NT2/D1 (cell line): ENCODE results near the gene CACNA1A.
A peak's percentile ranks its signal among the peaks of the same experiment; 100 is the strongest.

Source experiments
- DNase-seq: peaks from one replicate; pipeline ENCODE4 v3.0.0-alpha.2; 2011; ENCODE audit warnings: low read depth, low spot score
- H3K27me3 ChIP-seq: 2 replicates; pipeline ENCODE4 v1.6.0; 2011; ENCODE audit warnings: mild to moderate bottlenecking; ENCODE audit not compliant: insufficient read length, insufficient read depth
- H3K36me3 ChIP-seq: 2 replicates; pipeline ENCODE4 v1.6.1; 2011; ENCODE audit warnings: mild to moderate bottlenecking, low read length, mixed read lengths; ENCODE audit not compliant: insufficient read depth, insufficient read length
- H3K4me1 ChIP-seq: 2 replicates; pipeline ENCODE4 v1.5.1; 2011; ENCODE audit not compliant: insufficient read depth, insufficient read length
- H3K4me3 ChIP-seq: 2 replicates; pipeline ENCODE4 v1.5.1; 2011; ENCODE audit warnings: low read depth; ENCODE audit not compliant: insufficient read length
- H3K9ac ChIP-seq: 2 replicates; pipeline ENCODE4 v1.6.0; 2011; ENCODE audit warnings: low read depth; ENCODE audit not compliant: insufficient read length
- H3K9me3 ChIP-seq: 2 replicates; pipeline ENCODE4 v1.5.1; 2011; ENCODE audit warnings: mild to moderate bottlenecking, low read length; ENCODE audit not compliant: insufficient read depth
- SUZ12 ChIP-seq: IDR thresholded peaks from 2 replicates; pipeline ENCODE4 v1.6.1; 2011; ENCODE audit not compliant: insufficient read length, insufficient read depth; ENCODE audit errors: extremely low read depth
- YY1 ChIP-seq: IDR thresholded peaks from 2 replicates; pipeline ENCODE4 v1.6.1; 2011; ENCODE audit not compliant: insufficient read length, insufficient read depth
- ZNF274 ChIP-seq: IDR thresholded peaks from 2 replicates; pipeline ENCODE4 v1.6.1; 2011; ENCODE audit warnings: mild to moderate bottlenecking, low read depth, low read length

The CACNA1A gene

GRCh38 chr19:13441810-13442512, 64.3 kb downstream of the CACNA1A start:
- DNase-seq: peak; percentile 65
- H3K36me3 ChIP-seq: no peaks in the 10 kb centered on the region
- no peaks in the 10 kb centered on the region for H3K9me3 ChIP-seq
- H3K27me3 ChIP-seq: no peaks in the 10 kb centered on the region
- no peaks in the 10 kb centered on the region for H3K4me1 ChIP-seq
- TF ChIP-seq SUZ12: no peak
- no peak for TF ChIP-seq ZNF274
- no peak for TF ChIP-seq YY1
- no peak overlapping the region for H3K9ac ChIP-seq
- H3K4me3 ChIP-seq: no peak overlapping the region

GRCh38 chr19:13437919-13438618, 68.2 kb downstream of the CACNA1A start:
- no peaks in the 10 kb centered on the region for H3K9me3 ChIP-seq
- H3K27me3 ChIP-seq: no peaks in the 10 kb centered on the region
- TF ChIP-seq YY1 (no peak), ZNF274 (no peak), SUZ12 (no peak)
- no peaks in the 10 kb centered on the region for H3K36me3 ChIP-seq
- no peaks in the 10 kb centered on the region for H3K4me1 ChIP-seq
- DNase-seq: no peak
- H3K9ac ChIP-seq: no peak overlapping the region
- H3K4me3 ChIP-seq: no peak overlapping the region

DNA sequence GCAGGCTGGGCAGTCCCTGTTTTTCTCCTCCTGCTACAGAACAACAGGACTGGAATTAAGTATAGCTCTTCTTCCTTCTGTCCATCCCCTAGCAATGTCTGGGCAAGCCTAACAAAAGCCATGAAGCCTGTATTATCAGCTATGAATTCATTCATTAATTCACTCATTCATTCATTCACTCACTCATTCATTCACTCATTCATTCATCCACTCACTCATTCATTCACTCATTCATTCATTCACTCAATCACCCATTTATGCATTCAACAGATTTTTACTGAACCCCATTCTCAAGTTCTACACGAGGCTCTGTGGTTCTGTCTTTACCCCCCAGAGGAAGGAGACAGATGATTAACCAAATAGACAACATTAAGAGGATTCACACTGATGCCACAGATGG, 69.9 kb downstream of the CACNA1A start:
- Histone ChIP-seq H3K9me3 (no peaks in the 10 kb centered on the region), H3K9ac (no peak overlapping the region), H3K36me3 (no peaks in the 10 kb centered on the region), H3K4me1 (no peaks in the 10 kb centered on the region), H3K27me3 (no peaks in the 10 kb centered on the region), H3K4me3 (no peak overlapping the region)
- no peak for DNase-seq
- TF ChIP-seq YY1 (no peak), SUZ12 (no peak), ZNF274 (no peak)

DNA sequence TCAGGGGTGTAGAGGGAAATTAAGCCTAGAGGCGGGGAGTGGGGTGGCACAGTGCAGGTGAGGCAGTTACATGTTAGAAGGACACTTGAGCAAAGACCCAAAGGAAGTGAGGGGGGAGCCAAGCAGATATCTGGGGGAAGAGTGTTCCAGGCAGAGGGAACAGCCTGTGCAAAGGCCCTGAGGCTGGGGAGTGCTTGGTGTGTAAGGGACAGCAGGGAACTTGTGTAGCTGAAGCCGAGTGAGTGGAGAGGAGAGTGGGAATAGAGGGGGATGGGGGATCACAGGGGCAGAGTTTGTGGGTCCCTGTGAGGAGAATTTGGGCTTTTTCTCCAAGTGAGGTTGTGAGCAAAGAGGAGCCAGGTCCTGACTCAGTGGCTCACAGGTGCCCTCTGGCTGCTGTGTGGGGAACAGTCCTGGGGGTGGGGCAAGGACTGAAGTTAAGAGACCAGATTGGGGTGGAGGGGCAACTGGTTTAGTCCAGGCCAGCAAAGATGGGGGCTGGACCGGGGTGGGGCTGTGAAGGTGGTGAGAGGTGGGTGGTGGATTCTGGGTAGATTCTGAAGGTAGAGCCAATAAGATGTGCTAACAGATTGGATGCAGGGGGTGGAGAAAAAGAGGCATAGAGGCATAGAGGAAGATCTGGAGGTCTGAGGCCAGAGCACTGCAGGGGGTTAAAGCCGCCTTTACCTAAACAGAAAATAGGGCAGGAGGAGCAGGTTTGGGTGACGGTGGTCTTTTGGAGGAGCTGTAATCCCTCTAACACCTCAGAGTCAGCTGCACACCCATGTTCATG, 75.3 kb downstream of the CACNA1A start:
- H3K9ac ChIP-seq: no peak overlapping the region
- no peaks in the 10 kb centered on the region for H3K27me3 ChIP-seq
- no peaks in the 10 kb centered on the region for H3K36me3 ChIP-seq
- no peaks in the 10 kb centered on the region for H3K4me1 ChIP-seq
- peak; percentile 50 for DNase-seq
- TF ChIP-seq ZNF274 (no peak), SUZ12 (no peak), YY1 (no peak)
- no peaks in the 10 kb centered on the region for H3K9me3 ChIP-seq
- no peak overlapping the region for H3K4me3 ChIP-seq

DNA sequence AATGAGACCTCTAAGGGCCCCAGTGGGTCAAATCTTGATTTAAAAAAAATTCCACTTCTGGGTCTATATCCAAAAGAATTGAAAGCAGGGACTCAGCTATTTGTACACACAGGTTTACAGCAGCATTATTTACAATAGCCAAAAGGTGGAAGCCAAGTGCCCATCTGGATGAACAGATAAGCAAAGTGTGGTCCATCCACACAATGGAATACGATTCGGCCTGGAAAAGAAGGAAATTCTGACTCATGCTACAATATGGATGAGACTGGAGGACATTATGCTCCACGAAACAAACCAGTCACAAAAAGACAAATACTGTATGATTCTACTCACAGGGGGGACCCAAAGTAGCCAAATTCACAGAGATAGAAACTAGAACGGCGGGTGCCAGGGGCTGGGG, 76.7 kb downstream of the CACNA1A start:
- Histone ChIP-seq H3K9ac (no peak overlapping the region), H3K4me1 (no peaks in the 10 kb centered on the region), H3K27me3 (no peaks in the 10 kb centered on the region), H3K36me3 (no peaks in the 10 kb centered on the region), H3K9me3 (no peaks in the 10 kb centered on the region), H3K4me3 (no peak overlapping the region)
- TF ChIP-seq YY1: no peak
- TF ChIP-seq ZNF274: no peak
- no peak for TF ChIP-seq SUZ12
- no peak for DNase-seq

DNA sequence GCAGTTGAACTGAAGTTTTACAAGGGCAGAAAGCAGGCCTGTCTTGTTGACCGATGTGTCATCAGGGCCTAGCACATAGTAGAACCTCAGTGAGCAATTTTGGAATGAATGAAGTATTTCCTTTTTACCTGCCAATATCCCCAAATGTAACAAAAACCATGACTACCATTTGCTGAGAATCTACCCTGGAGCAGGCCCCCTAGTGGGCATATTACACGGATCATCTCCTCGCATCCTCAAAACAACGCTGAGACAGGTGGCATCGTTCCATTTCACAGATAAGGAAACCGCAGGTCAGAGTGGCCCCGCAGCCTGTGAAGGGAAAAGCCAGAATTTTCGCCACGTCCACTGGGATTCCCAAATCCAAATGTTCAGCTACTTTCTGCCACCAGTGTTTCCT, 77.9 kb downstream of the CACNA1A start:
- no peak for TF ChIP-seq SUZ12
- TF ChIP-seq ZNF274: no peak
- TF ChIP-seq YY1: no peak
- no peak for DNase-seq
- H3K9me3 ChIP-seq: 0 out of 2 replicates have a peak, but pooled peaks cover under 1% of the 10 kb centered on the region

More for the DNA sequence above, 77.9 kb downstream of the CACNA1A start:
- Histone ChIP-seq H3K4me3 (no peak overlapping the region), H3K27me3 (no peaks in the 10 kb centered on the region), H3K4me1 (no peaks in the 10 kb centered on the region), H3K9ac (no peak overlapping the region), H3K36me3 (no peaks in the 10 kb centered on the region)
